ENCODE results near the gene HMG20A.

- TF ChIP-seq, protein P1, sequence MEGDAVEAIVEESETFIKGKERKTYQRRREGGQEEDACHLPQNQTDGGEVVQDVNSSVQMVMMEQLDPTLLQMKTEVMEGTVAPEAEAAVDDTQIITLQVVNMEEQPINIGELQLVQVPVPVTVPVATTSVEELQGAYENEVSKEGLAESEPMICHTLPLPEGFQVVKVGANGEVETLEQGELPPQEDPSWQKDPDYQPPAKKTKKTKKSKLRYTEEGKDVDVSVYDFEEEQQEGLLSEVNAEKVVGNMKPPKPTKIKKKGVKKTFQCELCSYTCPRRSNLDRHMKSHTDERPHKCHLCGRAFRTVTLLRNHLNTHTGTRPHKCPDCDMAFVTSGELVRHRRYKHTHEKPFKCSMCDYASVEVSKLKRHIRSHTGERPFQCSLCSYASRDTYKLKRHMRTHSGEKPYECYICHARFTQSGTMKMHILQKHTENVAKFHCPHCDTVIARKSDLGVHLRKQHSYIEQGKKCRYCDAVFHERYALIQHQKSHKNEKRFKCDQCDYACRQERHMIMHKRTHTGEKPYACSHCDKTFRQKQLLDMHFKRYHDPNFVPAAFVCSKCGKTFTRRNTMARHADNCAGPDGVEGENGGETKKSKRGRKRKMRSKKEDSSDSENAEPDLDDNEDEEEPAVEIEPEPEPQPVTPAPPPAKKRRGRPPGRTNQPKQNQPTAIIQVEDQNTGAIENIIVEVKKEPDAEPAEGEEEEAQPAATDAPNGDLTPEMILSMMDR (IDR thresholded peaks at IDR 0.05; ENCODE audit: poor library complexity, severe bottlenecking): no peak
- peak; percentile 24 for TF ChIP-seq EP300 (conservative IDR thresholded peaks at IDR 0.05; ENCODE audit: poor library complexity, severe bottlenecking)
- peak; percentile 34 for TF ChIP-seq RAD21 (conservative IDR thresholded peaks at IDR 0.05)
- TF ChIP-seq TAF1 (IDR thresholded peaks at IDR 0.05; ENCODE audit: low read depth): no peak
- no peak for TF ChIP-seq SMC3 (conservative IDR thresholded peaks at IDR 0.05; ENCODE audit: poor library complexity)
- TF ChIP-seq MXI1 (conservative IDR thresholded peaks at IDR 0.05; ENCODE audit: poor library complexity, severe bottlenecking): no peak
- TF ChIP-seq EZH2 (IDR thresholded peaks at IDR 0.05; ENCODE audit: borderline replicate concordance, insufficient read depth, low read length, poor library complexity, severe bottlenecking): no peak
- peak; percentile 58 for TF ChIP-seq POLR2AphosphoS5 (IDR thresholded peaks at IDR 0.05)
Measured at GRCh38 chr15:77419836-77420609, 665 bp upstream of the HMG20A start, which contains the start of gene PEAK1.
